NCI-H1694 treated with DMSO at 0.1 percent for 48 hours (cell line): ENCODE results near the gene SLC19A1.

Experiments
- DNase-seq: peaks from one replicate; lab custom pipeline; 2025; lab: John Stamatoyannopoulos, UW

SLC19A1 gene

GRCh38 chr21:45491056-45491455 lies 51.2 kb downstream of the SLC19A1 start:
- DNase-seq: no peak

GRCh38 chr21:45490049-45490731 lies 52.0 kb downstream of the SLC19A1 start:
- DNase-seq: no peak

- DNase-seq: no peak
Observed at GRCh38 chr21:45489722-45489982, 52.6 kb downstream of the SLC19A1 start.

- no peak for DNase-seq
Observed at GRCh38 chr21:45488931-45489721, 53.1 kb downstream of the SLC19A1 start.

GRCh38 chr21:45487891-45488600 lies 54.2 kb downstream of the SLC19A1 start:
- DNase-seq: no peak

GRCh38 chr21:45487161-45487806 lies 55.0 kb downstream of the SLC19A1 start:
- DNase-seq: no peak

GRCh38 chr21:45486443-45487160 lies 55.6 kb downstream of the SLC19A1 start:
- DNase-seq: no peak

- DNase-seq: no peak
Observed at GRCh38 chr21:45485686-45486442, 56.4 kb downstream of the SLC19A1 start.

GRCh38 chr21:45484318-45484717 lies 57.9 kb downstream of the SLC19A1 start:
- DNase-seq: no peak

- DNase-seq: no peak
Observed at GRCh38 chr21:45482899-45483821, 59.1 kb downstream of the SLC19A1 start.

- DNase-seq: no peak
Observed at GRCh38 chr21:45481977-45482898, 60.0 kb downstream of the SLC19A1 start.

GRCh38 chr21:45481566-45481965 lies 60.7 kb downstream of the SLC19A1 start:
- no peak for DNase-seq

- no peak for DNase-seq
Observed at GRCh38 chr21:45480701-45481500, 61.3 kb downstream of the SLC19A1 start.

GRCh38 chr21:45479691-45480675 lies 62.3 kb downstream of the SLC19A1 start:
- DNase-seq: no peak

- DNase-seq: no peak
Observed at GRCh38 chr21:45478816-45479669, 63.2 kb downstream of the SLC19A1 start.
